Calu3 (cell line): ENCODE results near the gene PKNOX1. TPM values are rescaled to one million over a fixed set of nuclear protein-coding genes. Genes with fewer than 3 reads are reported as not detected.
"Not testable (repeated sequence)": the region's sequence is repeated elsewhere in the genome, so short reads cannot be mapped to it uniquely, and the experiment has no call there.

Source experiments
- BruUV-seq: library from RNA; stranded (reverse); fragments of 400-500 nt; replicated peaks from 2 replicates; lab custom pipeline; 2021; lab: Mats Ljungman, UMichigan
- CTCF ChIA-PET: fragments of 300-600 bp; sonication (Branson Sonifier 250); formaldehyde crosslinking; loops from one replicate; lab custom pipeline; 2022; ENCODE audit warnings: antibody characterized with exemption; lab: Charles Lee
- DNase-seq: peaks from one replicate; pipeline ENCODE4 v3.0.0; 2022
- H3K27ac Mint-ChIP-seq: one replicate; pipeline ENCODE4 v1.8.0; 2022; ENCODE audit warnings: mixed read lengths; ENCODE audit not compliant: unreplicated experiment
- H3K27me3 Mint-ChIP-seq: one replicate; pipeline ENCODE4 v1.8.0; 2022; ENCODE audit warnings: mixed read lengths; ENCODE audit not compliant: unreplicated experiment
- H3K36me3 Mint-ChIP-seq: one replicate; pipeline ENCODE4 v1.8.0; 2022; ENCODE audit warnings: mild to moderate bottlenecking, moderate library complexity, mixed read lengths; ENCODE audit not compliant: insufficient read depth, unreplicated experiment
- H3K4me1 Mint-ChIP-seq: one replicate; pipeline ENCODE4 v1.8.0; 2022; ENCODE audit warnings: mild to moderate bottlenecking, low read depth, mixed read lengths; ENCODE audit not compliant: unreplicated experiment
- H3K4me3 Mint-ChIP-seq: one replicate; pipeline ENCODE4 v1.8.0; 2022; ENCODE audit warnings: mild to moderate bottlenecking, low read depth, moderate library complexity, mixed read lengths; ENCODE audit not compliant: unreplicated experiment
- H3K9me3 Mint-ChIP-seq: one replicate; pipeline ENCODE4 v1.8.0; 2022; ENCODE audit warnings: low read depth, mixed read lengths; ENCODE audit not compliant: unreplicated experiment
- CTCF ChIP-seq: fragments of 200-600 bp; IDR thresholded peaks from one replicate; pipeline ENCODE4 v1.8.0; 2022; ENCODE audit warnings: antibody characterized with exemption; ENCODE audit not compliant: unreplicated experiment
- intact Hi-C: fragments of 100-400 bp; cut with micrococcal nuclease; formaldehyde crosslinking; loops from one replicate; pipeline ENCODE4 v1.10.0; 2022; ENCODE audit not compliant: unreplicated experiment
- total RNA-seq: library from RNA; stranded (reverse); gene quantifications from 2 replicates; pipeline ENCODE4 v1.2.3, GENCODE V29; 2022

PKNOX1 gene
- total RNA-seq, 1 experiment from 2014 or later: 10.1 TPM

GRCh38 chr21:42942244-42942643 is 32.1 kb upstream of the PKNOX1 start:
- Mint-ChIP-seq H3K4me3 (no peak overlapping the region), H3K4me1 (peaks cover 17% of the 10 kb centered on the region), H3K36me3 (no peaks in the 10 kb centered on the region), H3K27ac (no peak overlapping the region), H3K27me3 (no peaks in the 10 kb centered on the region), H3K9me3 (no peaks in the 10 kb centered on the region)
- no peak for TF ChIP-seq CTCF
- BruUV-seq: no TSS peak
- CTCF ChIA-PET: interaction anchor here (0.6 kb wide), 1 partner anchor 24 kb away, joined by 3 read pairs; no protein-coding TSS in a partner anchor
- DNase-seq: no peak
- intact Hi-C loops: no loop called here

GRCh38 chr21:42949094-42949755 is 25.1 kb upstream of the PKNOX1 start:
- BruUV-seq, H3K4me1 Mint-ChIP-seq, H3K4me3 Mint-ChIP-seq, H3K36me3 Mint-ChIP-seq, intact Hi-C loops, H3K27ac Mint-ChIP-seq, H3K27me3 Mint-ChIP-seq, CTCF ChIA-PET, H3K9me3 Mint-ChIP-seq, DNase-seq: not testable (repeated sequence)

GRCh38 chr21:42951193-42951592 is 23.2 kb upstream of the PKNOX1 start:
- H3K4me1 Mint-ChIP-seq: peaks cover 16% of the 10 kb centered on the region
- CTCF ChIA-PET, H3K27me3 Mint-ChIP-seq, H3K4me3 Mint-ChIP-seq, H3K36me3 Mint-ChIP-seq, H3K9me3 Mint-ChIP-seq, DNase-seq, H3K27ac Mint-ChIP-seq, intact Hi-C loops, BruUV-seq: not testable (repeated sequence)

GRCh38 chr21:42956824-42957630 is 17.3 kb upstream of the PKNOX1 start:
- CTCF ChIA-PET: no interaction called here
- intact Hi-C loops: loop anchor here (5.0 kb wide), 1 partner anchor 50 kb away; no protein-coding TSS in a partner anchor

GRCh38 chr21:42958122-42958521 is 16.2 kb upstream of the PKNOX1 start:
- H3K4me3 Mint-ChIP-seq, H3K27me3 Mint-ChIP-seq, H3K36me3 Mint-ChIP-seq, H3K9me3 Mint-ChIP-seq, H3K4me1 Mint-ChIP-seq, BruUV-seq, H3K27ac Mint-ChIP-seq, DNase-seq, CTCF ChIA-PET: not testable (repeated sequence)
- intact Hi-C loops: loop anchor here (5.0 kb wide), 1 partner anchor 51 kb away; no protein-coding TSS in a partner anchor

More at GRCh38 chr21:42956824-42957630, 17.3 kb upstream of the PKNOX1 start:
- no peak overlapping the region for H3K4me3 Mint-ChIP-seq
- TF ChIP-seq CTCF: no peak
- DNase-seq: no peak
- no peaks in the 10 kb centered on the region for H3K9me3 Mint-ChIP-seq
- no TSS peak for BruUV-seq
- H3K4me1 Mint-ChIP-seq: peaks cover 8% of the 10 kb centered on the region
- H3K36me3 Mint-ChIP-seq: peaks cover 8% of the 10 kb centered on the region
- no peaks in the 10 kb centered on the region for H3K27me3 Mint-ChIP-seq
- no peak overlapping the region for H3K27ac Mint-ChIP-seq
